HepG2 (cell line): ENCODE data around the gene GDPD5. TPM values are rescaled to one million over a fixed set of nuclear protein-coding genes. Genes with fewer than 3 reads are reported as not detected.
A peak's percentile ranks its signal among the peaks of the same experiment; 100 is the strongest.

ENCODE experiments used
- ARNT2 ChIP-seq: sonication (generic); formaldehyde crosslinking; IDR thresholded peaks from 2 replicates; pipeline ENCODE4 v1.8.0; 2022; ENCODE audit warnings: mild to moderate bottlenecking, low read depth, missing genetic modification reagents, moderate library complexity
- ATF6 ChIP-seq: sonication (generic); formaldehyde crosslinking; conservative IDR thresholded peaks from 2 replicates; pipeline ENCODE4 v1.4.0; 2020; ENCODE audit warnings: missing genetic modification reagents
- IKZF1 ChIP-seq: fragments of 450-650 bp; IDR thresholded peaks from 2 replicates; pipeline ENCODE4 v1.7.1; 2016
- PHF5A ChIP-seq: IDR thresholded peaks from one replicate; pipeline ENCODE4 v1.6.1; 2018; ENCODE audit warnings: low read depth, missing genetic modification reagents; ENCODE audit not compliant: unreplicated experiment
- PHF8 ChIP-seq: sonication (generic); formaldehyde crosslinking; IDR thresholded peaks from 2 replicates; pipeline ENCODE4 v1.5.0; 2020; ENCODE audit warnings: missing genetic modification reagents
- REPIN1 ChIP-seq: sonication (generic); formaldehyde crosslinking; IDR thresholded peaks from 2 replicates; pipeline ENCODE4 v1.8.0; 2022; ENCODE audit warnings: missing genetic modification reagents, low read depth, mild to moderate bottlenecking, borderline replicate concordance
- RNF2 ChIP-seq: fragments of 450-650 bp; conservative IDR thresholded peaks from 2 replicates; pipeline ENCODE4 v1.6.1; 2016; ENCODE audit warnings: low read depth
- SAP130 ChIP-seq: IDR thresholded peaks from 2 replicates; pipeline ENCODE4 v1.6.1; 2016; ENCODE audit warnings: low read depth
- SATB2 ChIP-seq: sonication (generic); formaldehyde crosslinking; IDR thresholded peaks from 2 replicates; pipeline ENCODE4 v1.5.0; 2020; ENCODE audit warnings: missing genetic modification reagents
- SCMH1 ChIP-seq: sonication (generic); formaldehyde crosslinking; IDR thresholded peaks from 2 replicates; pipeline ENCODE4 v1.9.0; 2021; ENCODE audit warnings: missing genetic modification reagents, mild to moderate bottlenecking, borderline replicate concordance
- SIX4 ChIP-seq: sonication (generic); formaldehyde crosslinking; IDR thresholded peaks from 2 replicates; pipeline ENCODE4 v1.4.0; 2020; ENCODE audit warnings: missing genetic modification reagents
- TEAD2 ChIP-seq: sonication (generic); formaldehyde crosslinking; IDR thresholded peaks from 2 replicates; pipeline ENCODE4 v1.9.0; 2021; ENCODE audit warnings: missing genetic modification reagents
- TOPORS ChIP-seq: sonication (generic); formaldehyde crosslinking; IDR thresholded peaks from 2 replicates; pipeline ENCODE4 v1.8.0; 2023; ENCODE audit warnings: mild to moderate bottlenecking, missing genetic modification reagents
- ZMAT3 ChIP-seq: sonication (generic); formaldehyde crosslinking; conservative IDR thresholded peaks from 2 replicates; pipeline ENCODE4 v1.7.0; 2021; ENCODE audit warnings: missing genetic modification reagents
- ZNF251 ChIP-seq: sonication (generic); formaldehyde crosslinking; IDR thresholded peaks from 2 replicates; pipeline ENCODE4 v1.9.0; 2021; ENCODE audit warnings: mild to moderate bottlenecking, missing genetic modification reagents
- ZNF354B ChIP-seq: sonication (generic); formaldehyde crosslinking; IDR thresholded peaks from 2 replicates; pipeline ENCODE4 v1.8.0; 2022; ENCODE audit warnings: mild to moderate bottlenecking, missing genetic modification reagents
- ZNF407 ChIP-seq: sonication (generic); formaldehyde crosslinking; IDR thresholded peaks from one replicate; pipeline ENCODE4 v1.5.1; 2020; ENCODE audit warnings: mild to moderate bottlenecking, missing genetic modification reagents; ENCODE audit errors: not compliant biosample characterization
- ZNF530 ChIP-seq: sonication (generic); formaldehyde crosslinking; IDR thresholded peaks from 2 replicates; pipeline ENCODE4 v1.5.0; 2020; ENCODE audit warnings: low read depth, mild to moderate bottlenecking, missing genetic modification reagents
- polyA plus RNA-seq, 8 experiments: library from polyadenylated mRNA; depleted of rRNA in 3 of 8; stranded (reverse) in 7 of 8; unstranded in 1 of 8; fragments of >200 nt; fragmentation: Illumina TruSeq in 4 of 8; extraction: Trizol in 4 of 8; gene quantifications; 2 replicates each; pipeline versions ENCODE4 v1.2.1 to v1.2.3, GENCODE V29; 2011 to 2016; ENCODE audit warnings: low read depth in 4 of 8, missing spikeins in 1 of 8, mixed read lengths in 1 of 8; ENCODE audit not compliant: insufficient read depth in 1 of 8
- total RNA-seq, 5 experiments: library from RNA; depleted of rRNA; stranded (reverse); fragments of >200 nt; fragmentation: Illumina TruSeq; extraction: Trizol; gene quantifications; 2 replicates each; pipeline ENCODE4 v1.2.3, GENCODE V29; 2016; ENCODE audit warnings: low read depth in 1 of 5
- TF ChIP-seq, protein P1 (sequence below): sonication (generic); formaldehyde crosslinking; IDR thresholded peaks from 2 replicates; pipeline ENCODE4 v1.9.0; 2022; ENCODE audit warnings: low read depth, missing genetic modification reagents

The GDPD5 gene
- total and polyA plus RNA-seq, 2 of the 13 experiments (the other 11 are each of a cell fraction or from before 2014, with no cell fraction given) = 55.0 to 67.5 TPM

DNA sequence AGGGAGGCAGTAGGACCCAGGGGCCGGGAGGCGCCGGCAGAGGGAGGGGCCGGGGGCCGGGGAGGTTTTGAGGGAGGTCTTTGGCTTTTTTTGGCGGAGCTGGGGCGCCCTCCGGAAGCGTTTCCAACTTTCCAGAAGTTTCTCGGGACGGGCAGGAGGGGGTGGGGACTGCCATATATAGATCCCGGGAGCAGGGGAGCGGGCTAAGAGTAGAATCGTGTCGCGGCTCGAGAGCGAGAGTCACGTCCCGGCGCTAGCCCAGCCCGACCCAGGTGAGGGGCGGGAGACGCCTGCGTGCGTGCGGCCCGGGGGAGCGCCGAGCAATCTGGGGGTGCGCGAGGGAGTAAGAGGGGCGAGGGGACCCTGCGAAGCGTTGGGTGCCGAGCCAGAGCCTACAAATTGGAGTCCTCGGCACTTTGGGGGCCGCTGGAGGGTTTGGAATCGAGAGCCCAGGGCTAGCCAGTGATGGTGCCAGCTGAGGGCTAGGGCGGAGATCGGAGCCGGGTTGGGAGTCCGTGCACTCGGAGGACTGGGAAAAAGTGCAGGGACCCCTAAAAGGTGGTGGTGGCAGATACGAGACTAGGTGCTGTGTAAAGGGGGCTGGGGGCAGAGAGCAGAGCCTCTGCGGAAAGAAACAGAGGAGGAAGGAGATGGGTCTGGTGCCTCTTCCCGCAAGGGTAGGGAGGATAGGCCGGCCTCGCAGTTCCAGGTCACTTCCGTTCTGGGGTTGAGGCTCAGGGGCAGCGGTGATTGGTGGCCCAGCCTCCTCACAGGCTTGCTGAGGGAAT is 36.5 kb upstream of the GDPD5 start, which contains the start of gene SERPINH1 (continued):
- TF ChIP-seq ATF6 (CRISPR knock-in tag) (no peak), ZNF354B (CRISPR knock-in tag) (no peak), SAP130 (CRISPR knock-in tag) (peak; percentile 74), ARNT2 (CRISPR knock-in tag) (0 out of 2 replicates have a peak, but pooled peaks have one; percentile 59), SATB2 (CRISPR knock-in tag) (no peak), SCMH1 (no peak), REPIN1 (CRISPR knock-in tag) (0 out of 2 replicates have a peak, but pooled peaks have one; percentile 26), ZMAT3 (CRISPR knock-in tag) (peak; percentile 46; the same call in 1 of the 2 replicates), ZNF407 (CRISPR knock-in tag) (no peak), IKZF1 (no peak), TOPORS (CRISPR knock-in tag) (no peak), SIX4 (no peak; the same call in 1 of the 2 replicates), ZNF530 (CRISPR knock-in tag) (no peak), RNF2 (no peak), PHF8 (CRISPR knock-in tag) (peak; percentile 64), ZNF251 (CRISPR knock-in tag) (no peak), PHF5A (CRISPR knock-in tag) (no peak), TEAD2 (CRISPR knock-in tag) (no peak)
- TF ChIP-seq, protein P1, sequence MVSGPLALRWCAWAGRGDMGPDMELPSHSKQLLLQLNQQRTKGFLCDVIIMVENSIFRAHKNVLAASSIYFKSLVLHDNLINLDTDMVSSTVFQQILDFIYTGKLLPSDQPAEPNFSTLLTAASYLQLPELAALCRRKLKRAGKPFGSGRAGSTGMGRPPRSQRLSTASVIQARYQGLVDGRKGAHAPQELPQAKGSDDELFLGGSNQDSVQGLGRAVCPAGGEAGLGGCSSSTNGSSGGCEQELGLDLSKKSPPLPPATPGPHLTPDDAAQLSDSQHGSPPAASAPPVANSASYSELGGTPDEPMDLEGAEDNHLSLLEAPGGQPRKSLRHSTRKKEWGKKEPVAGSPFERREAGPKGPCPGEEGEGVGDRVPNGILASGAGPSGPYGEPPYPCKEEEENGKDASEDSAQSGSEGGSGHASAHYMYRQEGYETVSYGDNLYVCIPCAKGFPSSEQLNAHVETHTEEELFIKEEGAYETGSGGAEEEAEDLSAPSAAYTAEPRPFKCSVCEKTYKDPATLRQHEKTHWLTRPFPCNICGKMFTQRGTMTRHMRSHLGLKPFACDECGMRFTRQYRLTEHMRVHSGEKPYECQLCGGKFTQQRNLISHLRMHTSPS (CRISPR knock-in tag) = no peak
